Dermis microvascular lymphatic vessel endothelial cell (primary cell): ENCODE data around the gene ZNF502. TPM values are rescaled to one million over a fixed set of nuclear protein-coding genes. Genes with fewer than 3 reads are reported as not detected.

Source experiments
- DNase-seq, 2 donors: peaks; one replicate each; pipeline versions ENCODE4 v3.0.0 to v3.0.0-alpha.2; 2010; ENCODE audit warnings: low read depth in 2 of 2
- total RNA-seq: library from RNA; depleted of rRNA; stranded (reverse); fragments of >200 nt; gene quantifications from 2 replicates; pipeline ENCODE4 v1.2.1, GENCODE V29; 2014

The ZNF502 gene
- total RNA-seq, 1 donor from 2014 or later: 1.9 TPM

DNA sequence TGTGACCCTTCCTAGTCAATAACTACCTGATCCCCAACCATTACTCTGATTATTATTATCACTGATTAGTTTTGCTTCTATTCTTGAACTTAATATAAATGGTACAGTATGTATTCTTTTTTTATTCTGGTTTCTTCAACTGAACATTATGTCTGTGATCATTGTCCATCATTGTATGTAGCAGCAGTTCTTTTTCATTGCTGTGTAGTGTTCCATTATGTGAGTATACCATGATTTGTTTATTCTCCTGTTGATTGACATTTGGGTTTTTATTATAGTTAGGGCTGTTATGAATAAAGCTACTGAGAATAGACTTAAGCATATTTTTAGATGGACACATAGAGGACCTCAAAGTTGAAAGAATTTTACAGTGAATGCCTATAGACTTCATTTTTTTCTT, 51.8 kb downstream of the ZNF502 start:
- no peak for DNase-seq

- DNase-seq: no peak
Observed at GRCh38 chr3:44771424-44772098, 59.1 kb downstream of the ZNF502 start.

- no peak for DNase-seq
Observed at GRCh38 chr3:44772099-44772442, 59.6 kb downstream of the ZNF502 start.

Other genes with a start within 250 kb of the ZNF502 start
- gene ZNF445, start 235.0 kb upstream of the ZNF502 start, total RNA-seq: 5.4 and 7.0 TPM in 2 replicates
- 1.4 and 2.0 TPM in 2 replicates for gene ZKSCAN7, start 157.5 kb upstream of the ZNF502 start, total RNA-seq
- gene ZNF660, start 127.7 kb upstream of the ZNF502 start, total RNA-seq: 0.51 and 0.76 TPM in 2 replicates
- 5.4 and 6.8 TPM in 2 replicates for gene ZNF197, start 87.6 kb upstream of the ZNF502 start, total RNA-seq
- gene ZNF35, start 63.9 kb upstream of the ZNF502 start, total RNA-seq: 10.1 and 12.5 TPM in 2 replicates
- 3.2 and 4.2 TPM in 2 replicates for gene ZNF501, start 17.0 kb downstream of the ZNF502 start, total RNA-seq
- 14.5 and 15.4 TPM in 2 replicates for gene KIAA1143, start 49.0 kb downstream of the ZNF502 start, total RNA-seq
- gene KIF15, start 49.1 kb downstream of the ZNF502 start, total RNA-seq: 2.9 and 8.3 TPM in 2 replicates
- 8.5 and 9.6 TPM in 2 replicates for gene TMEM42, start 149.3 kb downstream of the ZNF502 start, total RNA-seq
- gene TGM4, start 161.9 kb downstream of the ZNF502 start, total RNA-seq: 0.13 TPM in 2 replicates